Heart right ventricle (tissue), 16 donors: ENCODE data around the gene SLC23A2. TPM values are rescaled to one million over a fixed set of nuclear protein-coding genes. Genes with fewer than 3 reads are reported as not detected.

Experiments
- ATAC-seq, 8 donors: fragments of 200-7000 bp; cut with Tn5 transposase; one replicate each; pipeline ENCODE4 v1.9.1; 2020; ENCODE audit warnings: mild to moderate bottlenecking in 8 of 8, moderate library complexity in 8 of 8, moderate number of reproducible peaks in 1 of 8
- DNase-seq, 2 donors: peaks; one replicate each; pipeline ENCODE4 v3.0.0-alpha.2; 2020
- H3K27ac ChIP-seq, 10 donors: fragments of 200-600 bp; sonication (generic) in 2 of 10; one replicate each; pipeline versions ENCODE4 v1.5.0 to v1.8.0; 2020 to 2022; ENCODE audit warnings: mild to moderate bottlenecking in 3 of 10
- H3K27me3 ChIP-seq, 7 donors: fragments of 200-600 bp; one replicate each; pipeline ENCODE4 v1.8.0; 2021 to 2022; ENCODE audit warnings: mild to moderate bottlenecking in 2 of 7
- H3K36me3 ChIP-seq, 9 donors: fragments of 200-600 bp; sonication (generic) in 1 of 9; one replicate each; pipeline versions ENCODE4 v1.5.0 to v1.8.0; 2020 to 2022; ENCODE audit warnings: mild to moderate bottlenecking in 2 of 9
- H3K4me1 ChIP-seq, 9 donors: fragments of 200-600 bp; sonication (generic) in 1 of 9; one replicate each; pipeline versions ENCODE4 v1.5.0 to v1.8.0; 2020 to 2022; ENCODE audit warnings: mild to moderate bottlenecking in 4 of 9
- H3K4me3 ChIP-seq, 10 donors: fragments of 200-600 bp; sonication (generic) in 2 of 10; one replicate each; pipeline versions ENCODE4 v1.5.0 to v1.8.0; 2020 to 2022; ENCODE audit warnings: mild to moderate bottlenecking in 7 of 10, moderate library complexity in 2 of 10
- H3K9me3 ChIP-seq, 11 donors: fragments of 200-600 bp in 10 of 11; sonication (generic) in 2 of 11; one replicate each; pipeline versions ENCODE4 v1.5.0 to v1.8.0; 2013 to 2022; ENCODE audit warnings: mild to moderate bottlenecking in 2 of 11, control low read depth in 1 of 11, moderate library complexity in 1 of 11
- CTCF ChIP-seq, 9 donors: fragments of 200-600 bp; sonication (generic) in 2 of 9; IDR thresholded peaks; one replicate each; pipeline versions ENCODE4 v1.5.0 to v1.8.0; 2021 to 2022; ENCODE audit warnings: antibody characterized with exemption in 9 of 9, mild to moderate bottlenecking in 5 of 9, moderate library complexity in 1 of 9
- WGBS, 2 donors: extraction: QIAGEN DNeasy Blood & Tissue Kit; methylation state at CpG; one replicate each; pipeline ENCODE4 v1.1.7; 2013; ENCODE audit warnings: inconsistent platforms in 1 of 2; 5-methylcytosine and 5-hydroxymethylcytosine counted together
- intact Hi-C, 10 donors: fragments of 100-400 bp; cut with DNase I; formaldehyde crosslinking; loops; one replicate each; pipeline versions ENCODE4 v1.11.1 to v1.14.2; 2022
- polyA plus RNA-seq, 2 donors: library from polyadenylated mRNA; stranded (reverse); fragments of 200-250 nt; gene quantifications; one replicate each; pipeline ENCODE4 v1.2.3, GENCODE V29; 2013
- total RNA-seq, 10 donors: library from RNA; stranded (reverse); fragmentation: NEBNext Ultra II Directional in 3 of 10; extraction: Animal tissue kit (Norgen Biotek cat#: 25700) in 3 of 10; gene quantifications; one replicate each; pipeline versions ENCODE4 v1.2.1 to v1.2.4, GENCODE V29; 2021 to 2023
- donor health status: Arrhythmogenic right ventricular cardiomyopathy.
- donor health status: ischemic (EF 13 %, LVEDD 7.1; RV severe dilation, severe dysfunction).
- donor health status: healthy with polysubstance abuse.
- donor health status: DM: no; HTN: yes; CAD: no.
- donor health status: DM: no; HTN: no; CAD: no.
- donor health status: ischemic (EF 25% LVEDD 6.9; RV normal size, moderate dysfunction).
- donor health status: ischemic (EF 25% LVEDD 5.7; RV mildly dilated, moderate dysfunction).
- donor health status: healthy.
- donor health status: DM: yes; HTN: yes; CAD: no.
- donor health status: Ischemic cardiomyopathy.
- donor health status: ischemic (EF 35%, LVEDD 5.7; RV mildly dilated, moderate dysfunction).
- donor health status: nonischemic (EF 11% LVEDD 7.7; RV severe dilation, severe dysfunction).
- donor health status: DM: yes; HTN: yes; CAD: no.
- donor health status: PGD.
- donor health status: ischemic (EF 29% LVEDD 5.4; RV normal size, mild dysfunction).
- donor health status: nonischemic (EF 23%, LVEDD 6.1; RV moderate dilation, normal function).

Gene SLC23A2
- total and polyA plus RNA-seq, 12 donors, result 2.0 to 12.3 (median 6.9) TPM

DNA sequence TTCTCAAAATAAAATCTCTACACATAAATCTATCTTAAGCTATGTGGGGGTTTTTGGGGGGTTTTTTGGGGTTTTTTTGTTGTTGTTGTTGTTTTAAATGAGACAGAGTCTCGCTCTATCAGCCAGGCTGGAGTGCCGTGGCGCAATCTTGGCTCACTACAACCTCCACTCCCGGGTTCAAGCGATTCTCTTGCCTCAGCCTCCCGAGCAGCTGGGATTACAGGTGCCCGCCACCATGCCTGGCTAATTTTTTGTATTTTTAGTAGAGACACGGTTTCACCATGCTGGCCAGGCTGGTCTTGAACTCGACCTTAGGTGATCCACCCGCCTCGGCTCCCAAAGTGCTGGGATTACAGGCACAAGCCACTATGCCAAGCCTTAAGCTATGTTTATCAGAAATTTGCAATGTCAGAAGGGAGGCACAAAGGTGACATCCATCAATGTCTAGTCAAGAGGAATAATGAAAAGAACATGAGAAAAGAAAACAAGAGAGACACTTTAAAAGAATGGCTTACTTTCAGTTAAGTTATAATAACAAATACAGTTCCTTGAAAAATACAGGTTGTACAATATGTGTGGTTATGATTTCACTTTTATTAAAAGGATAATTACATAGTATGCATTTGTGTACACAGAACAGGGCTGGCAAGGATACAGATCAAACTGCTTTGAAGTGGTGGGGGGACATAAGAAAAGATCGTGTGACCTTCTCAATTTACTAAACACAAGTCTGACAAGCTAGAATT, 28.6 kb downstream of the SLC23A2 start:
- Histone ChIP-seq H3K4me1 (peaks cover 0 to 26% (median 14%) of the 10 kb centered on the region in 9 donors), H3K27me3 (no peaks in the 10 kb centered on the region), H3K36me3 (peaks cover 0 to 32% (median 10%) of the 10 kb centered on the region in 9 donors), H3K4me3 (peak overlapping the region in 4 of 10 donors; percentile 29 to 41 (median 34)), H3K27ac (peak overlapping the region in 4 of 10 donors; percentile 10 to 78 (median 52)), H3K9me3 (no peaks in the 10 kb centered on the region)
- no peak for TF ChIP-seq CTCF (IDR thresholded peaks at IDR 0.05)
- ATAC-seq, result no peak
- DNase-seq, result no peak
- 92% methylated on average over 12 of the region's 12 CpGs for WGBS, 2 donors
- intact Hi-C loops, result loop anchor here in 1 of 10 donors (10.0 kb wide), 1 partner anchor 132 kb away; no protein-coding TSS in a partner anchor

- TF ChIP-seq CTCF (IDR thresholded peaks at IDR 0.05), result no peak
- ATAC-seq (no peak), DNase-seq (no peak)
- Histone ChIP-seq H3K27me3 (no peaks in the 10 kb centered on the region), H3K27ac (no peak overlapping the region), H3K9me3 (no peaks in the 10 kb centered on the region), H3K36me3 (peaks cover 0 to 35% (median 10%) of the 10 kb centered on the region in 9 donors), H3K4me1 (peaks cover 0 to 22% (median 14%) of the 10 kb centered on the region in 9 donors), H3K4me3 (no peak overlapping the region)
- WGBS, 2 donors, result 98 to 100% methylated on average over 2 of the region's 2 CpGs
- intact Hi-C loops, result loop anchor here in 1 of 10 donors (10.0 kb wide), 1 partner anchor 134 kb away; no protein-coding TSS in a partner anchor
Measured at GRCh38 chr20:4971064-4971463, 30.2 kb downstream of the SLC23A2 start.

DNA sequence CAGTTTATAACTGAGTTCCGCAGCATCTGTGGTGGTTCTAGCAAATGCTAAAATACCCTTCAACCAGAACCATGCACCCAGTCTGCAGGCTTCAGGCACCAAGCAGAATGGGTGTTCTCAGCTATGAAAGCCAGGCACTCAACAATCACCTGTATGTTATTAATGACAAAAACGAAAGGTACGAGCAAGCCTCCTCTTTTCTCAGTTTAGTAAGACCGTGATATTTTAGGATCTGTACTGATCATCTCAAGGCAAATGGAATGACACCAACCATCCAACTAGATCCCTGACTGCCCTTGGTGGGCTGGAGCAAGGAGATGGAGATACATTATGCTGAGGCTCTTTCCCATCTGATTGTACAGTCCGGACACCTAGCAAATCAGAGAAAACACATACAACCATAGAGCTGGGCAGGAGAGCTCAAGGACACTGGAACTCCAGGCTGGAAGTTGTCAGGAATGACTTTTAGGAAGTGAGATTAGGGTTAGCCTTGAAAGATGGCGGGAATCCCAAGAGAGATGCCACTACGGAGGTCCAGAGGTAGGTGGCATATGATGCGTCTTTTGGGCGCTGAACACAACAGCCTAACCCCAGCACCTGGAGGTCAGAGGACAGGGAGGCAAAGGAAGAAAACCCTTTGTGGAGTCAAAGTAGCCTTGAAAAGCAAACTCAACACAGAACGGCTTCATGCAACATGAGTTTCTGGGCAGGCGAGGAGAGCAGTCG, 33.4 kb downstream of the SLC23A2 start:
- H3K27ac ChIP-seq, result no peak overlapping the region
- H3K9me3 ChIP-seq, result no peaks in the 10 kb centered on the region
- TF ChIP-seq CTCF (IDR thresholded peaks at IDR 0.05), result no peak
- intact Hi-C loops, result no loop called here
- ATAC-seq (no peak), DNase-seq (no peak)
- no peak overlapping the region for H3K4me3 ChIP-seq
- peaks cover 0 to 6% (median 3%) of the 10 kb centered on the region in 9 donors for H3K4me1 ChIP-seq
- no peaks in the 10 kb centered on the region for H3K27me3 ChIP-seq
- WGBS, 2 donors, result 96 to 98% methylated on average over 12 of the region's 12 CpGs
- H3K36me3 ChIP-seq, result peaks cover 0 to 35% (median 10%) of the 10 kb centered on the region in 9 donors
